Measurements from ENCODE around the gene RIOK3.

RIOK3 gene

DNA sequence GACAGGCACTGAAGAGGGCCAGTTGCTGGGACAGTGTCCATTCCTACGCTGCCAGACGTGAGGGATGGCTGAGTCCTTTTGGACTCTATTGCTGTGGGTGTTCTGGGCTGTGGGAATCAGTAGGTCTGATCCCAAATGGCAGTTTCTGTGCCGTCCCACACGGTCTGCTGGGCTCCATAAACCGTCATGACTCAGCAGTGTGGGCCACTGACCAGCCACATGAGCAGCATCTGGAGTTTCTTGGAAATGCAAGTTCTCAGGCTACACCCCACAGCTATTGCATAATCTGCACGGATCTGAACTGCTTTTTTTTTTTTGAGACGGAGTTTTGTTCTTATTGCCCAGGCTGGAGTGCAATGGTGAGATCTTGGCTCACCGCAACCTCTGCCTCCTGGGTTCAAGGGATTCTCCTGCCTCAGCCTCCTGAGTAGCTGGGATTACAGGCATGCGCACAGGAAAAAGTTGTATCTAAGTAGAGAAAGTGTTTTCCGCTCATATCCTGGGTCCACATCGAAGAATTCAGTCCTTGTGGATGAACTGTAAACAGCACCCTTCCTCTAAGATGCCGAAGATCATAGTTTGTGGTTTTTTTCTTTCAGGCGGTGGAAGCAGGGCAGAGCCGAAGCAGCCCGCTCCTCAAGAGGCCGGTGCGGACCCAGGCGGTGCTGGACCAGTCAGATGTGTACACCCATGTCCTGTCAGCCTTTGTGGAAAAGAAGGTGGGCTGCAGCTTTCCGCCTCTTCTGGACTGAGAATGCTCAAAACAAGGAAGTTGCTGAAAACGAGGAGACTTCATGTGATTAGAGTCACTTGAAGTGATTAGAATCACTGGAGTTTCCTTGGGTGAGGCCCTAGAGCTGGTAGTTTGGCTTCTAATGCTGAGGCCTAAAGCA lies 75.7 kb downstream of the RIOK3 start:
- peak; percentile 35 for DNase-seq (ENCODE audit: low spot score)

DNA sequence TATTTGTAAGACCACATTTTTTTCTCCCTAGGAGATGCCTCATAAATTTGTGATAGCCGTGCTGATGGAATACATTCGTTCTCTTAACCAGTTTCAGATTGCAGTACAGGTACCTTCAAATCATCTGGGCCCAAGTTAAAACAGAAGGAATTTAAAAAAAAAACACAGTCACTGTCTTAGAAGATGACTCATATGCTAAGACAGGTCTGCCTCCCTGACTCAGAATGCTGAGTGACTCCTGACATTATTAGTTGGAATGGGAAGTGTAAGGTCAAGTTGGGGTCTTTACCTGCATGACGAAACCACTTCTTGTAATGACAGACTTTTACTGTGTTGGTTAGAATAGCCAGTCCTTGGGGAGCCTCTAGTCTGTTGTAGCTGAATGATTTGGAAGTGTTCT lies 76.5 kb downstream of the RIOK3 start:
- DNase-seq (ENCODE audit: low spot score), result no peak

DNA sequence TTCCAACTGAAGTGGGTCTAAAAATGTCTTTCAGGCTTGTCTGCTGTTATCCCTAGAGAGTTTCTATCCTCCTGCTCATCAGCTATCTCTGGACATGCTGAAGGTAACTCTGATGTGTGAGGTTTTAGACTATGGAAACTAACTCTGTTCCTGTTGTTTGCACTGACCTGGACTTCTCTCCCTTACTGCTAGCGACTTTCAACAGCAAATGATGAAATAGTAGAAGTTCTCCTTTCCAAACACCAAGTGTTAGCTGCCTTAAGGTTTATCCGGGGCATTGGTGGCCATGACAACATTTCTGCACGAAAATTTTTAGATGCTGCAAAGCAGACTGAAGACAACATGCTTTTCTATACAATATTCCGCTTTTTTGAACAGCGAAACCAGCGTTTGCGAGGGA lies 77.1 kb downstream of the RIOK3 start:
- no peak for DNase-seq (ENCODE audit: low spot score)

DNA sequence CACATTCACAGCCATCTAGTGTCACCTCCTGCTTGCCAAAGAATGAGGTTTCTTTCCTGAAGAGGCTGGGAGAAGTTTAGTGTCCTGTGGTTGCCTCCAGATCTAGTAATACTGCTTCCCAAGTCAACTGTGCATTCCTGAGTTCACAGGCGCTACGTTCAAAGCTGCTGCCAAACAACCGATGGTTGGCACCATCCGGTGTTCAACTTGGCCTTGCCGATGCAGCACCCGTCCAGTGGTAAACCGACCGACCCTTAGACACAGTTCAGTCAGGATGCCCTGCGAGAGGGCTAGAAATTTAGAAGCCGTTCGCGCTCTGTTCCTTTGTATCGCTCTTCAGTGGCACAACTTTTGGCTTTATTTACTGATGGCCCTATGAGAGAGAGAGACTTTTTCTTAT lies 78.8 kb downstream of the RIOK3 start:
- DNase-seq (ENCODE audit: low spot score), result no peak

Data from Ammon's horn (tissue), 1 donor.